H7 (cell line): ENCODE results near the gene ATXN2. TPM values are rescaled to one million over a fixed set of nuclear protein-coding genes. Genes with fewer than 3 reads are reported as not detected.
"Not testable (repeated sequence)": the region's sequence is repeated elsewhere in the genome, so short reads cannot be mapped to it uniquely, and the experiment has no call there.

Source experiments
- DNase-seq: peaks from one replicate; pipeline ENCODE4 v3.0.0; 2012
- H3K27me3 ChIP-seq: 2 replicates; pipeline ENCODE4 v1.6.0; 2011; ENCODE audit warnings: mild to moderate bottlenecking, low read length; ENCODE audit not compliant: control insufficient read depth, insufficient read depth
- H3K36me3 ChIP-seq: replicated peaks from 2 replicates; pipeline ENCODE4 v1.5.1; 2011; ENCODE audit warnings: low read length; ENCODE audit not compliant: control insufficient read depth, insufficient read depth
- H3K4me3 ChIP-seq: 2 replicates; pipeline ENCODE4 v1.5.1; 2011; ENCODE audit warnings: low read depth, mild to moderate bottlenecking, control low read depth, low read length, moderate library complexity; ENCODE audit not compliant: insufficient read depth
- total RNA-seq: library from RNA; depleted of rRNA; stranded (reverse); fragments of >200 nt; shearing (Covaris generic); gene quantifications from 2 replicates; pipeline ENCODE4 v1.2.3, GENCODE V29; 2014

The ATXN2 gene
- total RNA-seq, 1 experiment from 2014 or later: 14.4 TPM

- H3K4me3 ChIP-seq: no peak overlapping the region
- H3K36me3 ChIP-seq: no peaks in the 10 kb centered on the region
- H3K27me3 ChIP-seq: no peaks in the 10 kb centered on the region
- no peak for DNase-seq
These were observed 17.1 kb upstream of the ATXN2 start for GRCh38 chr12:111616177-111616623.

DNA sequence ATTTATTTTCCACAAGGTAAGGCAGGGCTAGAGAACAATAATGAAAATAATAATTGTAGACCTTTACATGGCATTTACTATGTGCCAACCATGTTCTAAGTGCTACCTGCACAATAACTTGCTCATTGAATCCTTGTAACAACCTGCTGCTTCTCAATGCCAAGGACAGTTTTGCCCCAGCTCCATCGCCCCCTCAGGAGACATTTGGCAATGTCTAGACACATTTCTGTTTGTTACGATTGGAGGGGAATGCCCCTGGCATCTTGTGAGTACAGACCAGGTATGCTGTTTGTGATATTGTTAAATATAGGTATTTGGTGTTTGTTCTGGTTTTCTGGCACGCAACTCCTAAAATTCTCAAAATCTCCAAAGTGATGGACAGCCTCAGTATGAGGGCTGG is 8.1 kb upstream of the ATXN2 start:
- peak; percentile 28 for DNase-seq
- Histone ChIP-seq H3K4me3 (no peak overlapping the region), H3K27me3 (no peaks in the 10 kb centered on the region), H3K36me3 (no peaks in the 10 kb centered on the region)

- DNase-seq: no peak
These were observed 7.7 kb upstream of the ATXN2 start for GRCh38 chr12:111606767-111607230.

GRCh38 chr12:111605911-111606766 is 7.0 kb upstream of the ATXN2 start:
- H3K27me3 ChIP-seq: no peaks in the 10 kb centered on the region
- H3K4me3 ChIP-seq: no peak overlapping the region
- no peak for DNase-seq
- H3K36me3 ChIP-seq: no peaks in the 10 kb centered on the region

More at GRCh38 chr12:111606767-111607230, 7.7 kb upstream of the ATXN2 start:
- H3K27me3 ChIP-seq: no peaks in the 10 kb centered on the region
- H3K36me3 ChIP-seq: no peaks in the 10 kb centered on the region
- no peak overlapping the region for H3K4me3 ChIP-seq

- H3K4me3 ChIP-seq, H3K36me3 ChIP-seq, H3K27me3 ChIP-seq, DNase-seq: not testable (repeated sequence)
These were observed 3.7 kb upstream of the ATXN2 start for GRCh38 chr12:111602857-111603256.

DNA sequence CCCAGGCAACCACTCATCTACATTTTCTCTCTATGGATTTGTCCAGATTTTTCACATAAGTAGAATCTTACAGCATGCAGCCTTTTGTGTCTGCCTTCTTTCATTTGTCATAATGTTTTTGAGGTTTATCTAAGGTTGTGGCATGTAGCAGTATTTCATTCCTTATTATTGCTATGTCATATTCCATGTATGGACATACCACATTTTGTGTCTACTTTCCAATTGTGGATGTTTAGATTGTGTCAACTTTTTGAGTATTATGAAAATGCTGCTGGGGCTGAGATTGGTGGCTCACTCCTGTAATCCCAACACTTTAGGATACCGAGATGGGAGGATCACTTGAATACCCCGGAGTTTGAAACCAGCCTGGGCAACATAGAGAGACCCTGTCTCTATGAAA is 3.2 kb upstream of the ATXN2 start:
- Histone ChIP-seq H3K27me3 (no peaks in the 10 kb centered on the region), H3K36me3 (no peaks in the 10 kb centered on the region), H3K4me3 (no peak overlapping the region)
- no peak for DNase-seq

GRCh38 chr12:111600986-111601385 is 1.9 kb upstream of the ATXN2 start:
- not testable (repeated sequence) for H3K27me3 ChIP-seq, H3K36me3 ChIP-seq, DNase-seq, H3K4me3 ChIP-seq

DNA sequence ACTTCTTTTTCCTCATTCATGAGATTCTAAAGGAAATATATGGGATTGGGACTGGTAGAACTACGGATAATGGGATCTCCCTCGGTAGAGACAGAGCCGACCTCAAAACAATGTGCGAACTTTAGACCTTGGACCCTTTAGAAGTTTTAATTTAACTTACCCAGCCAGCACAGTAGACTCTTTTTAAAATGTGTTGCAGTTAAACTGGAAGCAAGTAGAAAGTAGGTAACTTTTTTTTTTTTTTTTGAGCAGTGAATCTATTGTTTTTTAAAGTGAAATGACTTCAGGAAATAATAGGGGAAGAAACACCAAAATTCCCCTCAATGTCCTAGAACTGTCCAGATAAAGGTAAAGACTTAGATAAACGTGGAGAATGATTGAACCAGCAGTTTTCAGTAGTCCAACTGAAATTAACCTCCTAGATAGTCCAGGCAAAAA is 1.1 kb upstream of the ATXN2 start:
- no peaks in the 10 kb centered on the region for H3K27me3 ChIP-seq
- peak overlapping the region; percentile 89 for H3K4me3 ChIP-seq
- no peak for DNase-seq
- no peaks in the 10 kb centered on the region for H3K36me3 ChIP-seq

- no peaks in the 10 kb centered on the region for H3K27me3 ChIP-seq
- peak overlapping the region; percentile 89 for H3K4me3 ChIP-seq
- DNase-seq: peak; percentile 98
- no peaks in the 10 kb centered on the region for H3K36me3 ChIP-seq
These were observed 514 bp upstream of the ATXN2 start for GRCh38 chr12:111599453-111600204.

DNA sequence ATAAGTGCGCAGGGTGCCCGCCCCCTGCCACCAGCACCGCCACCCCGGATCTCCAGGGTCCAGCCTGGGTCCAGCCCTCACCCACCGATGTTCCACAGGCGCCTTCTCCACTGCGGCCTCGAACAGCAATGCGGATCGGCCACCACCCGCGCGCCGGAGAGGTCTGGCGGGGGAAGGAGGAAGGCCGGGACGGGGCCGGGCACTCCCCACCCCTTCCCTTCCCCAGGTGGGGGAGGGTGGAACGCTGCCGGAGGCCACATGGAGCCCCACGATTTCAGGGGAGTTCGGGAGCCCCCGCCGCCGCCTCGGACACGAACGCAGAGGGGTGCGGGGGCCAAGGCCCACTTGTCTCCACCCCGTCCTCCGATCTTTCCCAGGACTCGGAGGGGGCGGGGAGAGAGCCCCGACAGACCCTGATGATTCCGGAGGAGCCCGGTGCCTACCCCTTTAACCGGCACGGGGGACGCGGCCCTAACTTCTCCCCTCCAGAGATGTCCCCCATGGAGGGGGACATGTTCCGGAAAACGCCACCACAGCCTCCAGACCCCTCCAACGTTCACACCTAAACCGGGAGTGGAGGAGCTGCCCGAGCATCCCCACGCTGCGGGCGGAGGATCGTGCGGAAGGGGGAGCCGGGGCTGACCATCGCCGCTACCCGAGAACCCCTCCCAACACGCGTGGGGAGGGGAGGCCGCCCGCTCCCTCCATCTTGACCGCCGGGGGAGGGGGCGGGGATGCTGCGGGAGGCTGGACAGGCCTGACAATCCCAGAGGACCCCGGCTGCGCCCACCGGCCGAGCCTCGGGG is 1.1 kb downstream of the ATXN2 start:
- H3K4me3 ChIP-seq: peak overlapping the region; percentile 89
- no peaks in the 10 kb centered on the region for H3K36me3 ChIP-seq
- DNase-seq: peak; percentile 83
- H3K27me3 ChIP-seq: no peaks in the 10 kb centered on the region

- no peaks in the 10 kb centered on the region for H3K27me3 ChIP-seq
- no peaks in the 10 kb centered on the region for H3K36me3 ChIP-seq
- H3K4me3 ChIP-seq: peak overlapping the region; percentile 89
- DNase-seq: peak; percentile 77
These were observed 1.9 kb downstream of the ATXN2 start for GRCh38 chr12:111596985-111597830.

DNA sequence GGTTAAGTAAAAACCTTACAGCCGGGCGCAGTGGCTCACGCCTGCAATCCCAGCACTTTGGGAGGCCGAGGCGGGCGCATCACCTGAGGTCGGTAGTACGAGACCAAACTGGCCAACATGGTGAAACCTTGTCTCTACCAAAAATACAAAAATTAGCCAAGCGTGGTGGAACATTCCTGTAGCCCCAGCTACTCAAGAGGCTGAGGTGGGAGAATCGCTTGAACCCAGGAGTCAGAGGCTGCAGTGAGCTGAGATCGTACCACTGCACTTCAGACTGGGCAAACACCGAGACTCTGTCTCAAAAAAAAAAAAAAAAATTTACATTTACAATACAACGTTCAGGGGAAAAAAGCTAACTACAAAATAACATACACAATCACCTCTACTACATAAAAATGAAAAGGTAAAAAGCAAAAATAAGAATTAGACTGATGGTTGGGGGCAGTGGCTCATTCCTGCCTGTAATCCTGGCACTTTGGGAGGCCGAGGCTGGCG is 3.7 kb downstream of the ATXN2 start:
- H3K36me3 ChIP-seq, H3K4me3 ChIP-seq, H3K27me3 ChIP-seq, DNase-seq: not testable (repeated sequence)

- H3K27me3 ChIP-seq, DNase-seq, H3K36me3 ChIP-seq, H3K4me3 ChIP-seq: not testable (repeated sequence)
These were observed 7.6 kb downstream of the ATXN2 start for GRCh38 chr12:111591399-111592010.
